ENCODE data around the gene PCDHB15.
"Not testable (repeated sequence)": the region's sequence is repeated elsewhere in the genome, so short reads cannot be mapped to it uniquely, and the experiment has no call there.

The PCDHB15 gene

DNA sequence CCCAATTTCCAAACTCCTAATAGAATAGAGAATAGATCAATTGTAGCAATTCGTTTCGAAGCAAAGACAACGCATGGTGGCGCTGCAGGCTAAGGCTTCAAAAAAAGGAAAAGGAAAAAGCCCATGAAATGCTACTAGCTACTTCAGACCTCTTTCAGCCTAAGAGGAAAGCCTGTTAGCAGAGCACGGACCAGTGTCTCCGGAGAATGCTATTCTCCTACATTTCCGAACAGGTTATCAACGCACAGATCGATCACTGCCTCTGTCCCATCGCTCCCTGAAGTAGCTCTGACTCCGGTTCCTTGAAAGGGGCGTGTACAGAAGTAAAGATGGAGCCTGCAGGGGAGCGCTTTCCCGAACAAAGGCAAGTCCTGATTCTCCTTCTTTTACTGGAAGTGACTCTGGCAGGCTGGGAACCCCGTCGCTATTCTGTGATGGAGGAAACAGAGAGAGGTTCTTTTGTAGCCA, at the start of gene PCDHB15:
TSS of gene PCDHB15 (plus strand) at position 146 of the 468 bp plus-strand sequence. CDS start at position 330, 184 bp downstream.
- no peak for DNase-seq

DNA sequence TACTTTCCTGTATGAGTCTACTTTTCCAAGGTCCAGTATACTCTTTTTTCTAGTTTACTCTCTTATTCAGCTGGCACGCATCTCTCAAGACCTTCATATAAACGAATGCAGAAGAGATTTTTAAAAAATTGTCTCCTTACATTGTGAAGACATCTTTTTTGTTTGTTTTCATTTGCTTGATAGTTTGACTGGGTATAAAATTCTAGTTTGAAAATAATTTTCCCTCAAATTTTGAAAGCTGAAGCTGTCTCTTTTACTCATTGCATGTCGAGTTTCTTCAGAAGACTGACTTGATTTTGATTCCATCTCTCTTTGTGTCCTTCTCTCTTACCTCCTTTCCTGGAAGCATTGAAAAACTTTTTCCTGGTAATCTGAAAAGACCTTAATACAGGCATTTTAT, 48.8 kb upstream of the PCDHB15 start:
- no peak for DNase-seq

DNA sequence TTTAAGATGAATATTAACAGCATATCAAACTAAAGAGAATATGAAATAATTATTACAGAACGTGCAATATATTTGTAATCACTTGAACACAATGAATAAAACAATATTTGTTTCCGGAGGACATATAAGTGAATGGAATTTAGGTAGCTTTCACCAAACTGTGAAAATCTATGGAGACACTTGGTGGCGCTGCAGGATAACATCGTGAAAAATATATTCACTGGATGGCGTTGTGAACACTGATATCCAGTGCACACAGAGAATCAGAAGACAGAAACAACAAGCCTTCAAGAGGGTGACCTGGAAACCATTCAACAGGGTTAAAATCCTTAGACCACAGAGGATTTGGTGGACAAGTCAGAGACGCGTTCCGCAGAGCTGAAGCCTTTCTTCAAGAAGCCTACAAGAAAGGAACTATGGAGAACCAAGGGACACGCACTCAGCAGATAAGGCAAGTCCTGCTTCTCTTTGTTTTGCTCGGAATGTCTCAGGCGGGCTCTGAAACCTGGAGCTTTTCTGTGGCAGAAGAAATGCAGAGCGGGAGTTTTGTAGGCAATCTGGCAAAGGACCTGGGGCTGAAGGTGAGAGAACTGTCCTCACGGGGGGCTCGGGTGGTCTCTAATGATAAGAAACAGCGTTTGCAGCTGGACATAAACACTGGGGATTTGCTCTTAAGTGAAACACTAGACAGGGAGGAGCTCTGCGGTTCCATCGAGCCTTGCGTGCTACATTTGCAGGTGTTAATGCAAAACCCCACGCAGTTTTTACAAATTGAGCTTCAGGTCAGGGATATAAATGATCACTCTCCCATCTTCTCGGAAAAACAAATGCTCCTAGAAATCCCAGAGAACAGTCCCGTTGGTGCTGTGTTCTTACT, 45.6 kb upstream of the PCDHB15 start, which contains the start of gene PCDHB11:
TSS of gene PCDHB11 (plus strand) at position 269 of the 877 bp plus-strand sequence. CDS start at position 417, 148 bp downstream.
- peak; percentile 10 to 17 for DNase-seq

DNA sequence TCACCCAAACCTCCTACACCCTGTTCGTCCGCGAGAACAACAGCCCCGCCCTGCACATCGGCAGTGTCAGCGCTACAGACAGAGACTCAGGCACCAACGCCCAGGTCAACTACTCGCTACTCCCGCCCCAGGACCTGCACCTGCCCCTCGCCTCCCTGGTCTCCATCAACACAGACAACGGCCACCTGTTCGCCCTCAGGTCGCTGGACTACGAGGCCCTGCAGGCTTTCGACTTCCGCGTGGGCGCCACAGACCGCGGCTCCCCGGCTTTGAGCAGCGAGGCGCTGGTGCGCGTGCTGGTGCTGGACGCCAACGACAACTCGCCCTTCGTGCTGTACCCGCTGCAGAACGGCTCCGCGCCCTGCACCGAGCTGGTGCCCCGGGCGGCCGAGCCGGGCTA, 44.1 kb upstream of the PCDHB15 start:
- not testable (repeated sequence) for DNase-seq

DNA sequence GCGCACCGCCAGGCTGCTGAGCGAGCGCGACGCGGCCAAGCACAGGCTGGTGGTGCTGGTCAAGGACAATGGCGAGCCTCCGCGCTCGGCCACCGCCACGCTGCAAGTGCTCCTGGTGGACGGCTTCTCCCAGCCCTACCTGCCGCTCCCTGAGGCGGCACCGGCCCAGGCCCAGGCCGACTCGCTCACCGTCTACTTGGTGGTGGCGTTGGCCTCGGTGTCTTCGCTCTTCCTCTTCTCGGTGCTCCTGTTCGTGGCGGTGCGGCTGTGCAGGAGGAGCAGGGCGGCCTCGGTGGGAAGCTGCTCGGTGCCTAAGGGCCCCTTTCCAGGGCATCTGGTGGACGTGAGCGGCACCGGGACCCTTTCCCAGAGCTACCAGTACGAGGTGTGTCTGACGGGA, 43.5 kb upstream of the PCDHB15 start:
- not testable (repeated sequence) for DNase-seq

DNA sequence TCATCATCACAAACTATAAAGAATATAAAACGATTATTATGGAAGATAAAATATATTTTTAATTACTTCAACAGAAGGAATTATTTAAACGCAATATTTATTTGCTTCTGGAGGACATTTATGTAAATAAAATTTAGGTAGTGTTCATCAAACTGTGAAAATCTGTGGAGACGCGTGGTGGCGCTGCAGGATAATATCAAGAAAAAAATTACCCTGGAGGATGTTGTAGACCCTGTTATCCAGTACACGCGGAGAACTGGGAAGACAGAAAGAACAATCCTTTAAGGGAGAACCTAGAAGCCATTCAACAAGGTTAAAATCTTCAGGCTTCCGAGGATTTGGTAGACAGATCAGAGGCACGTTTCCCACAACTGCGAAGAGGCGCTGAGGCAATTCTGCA, 36.7 kb upstream of the PCDHB15 start, which contains the start of gene PCDHB12:
TSS of gene PCDHB12 (plus strand) at position 242 of the 400 bp plus-strand sequence. CDS start 189 bp downstream, outside the sequence.
- DNase-seq = no peak

DNA sequence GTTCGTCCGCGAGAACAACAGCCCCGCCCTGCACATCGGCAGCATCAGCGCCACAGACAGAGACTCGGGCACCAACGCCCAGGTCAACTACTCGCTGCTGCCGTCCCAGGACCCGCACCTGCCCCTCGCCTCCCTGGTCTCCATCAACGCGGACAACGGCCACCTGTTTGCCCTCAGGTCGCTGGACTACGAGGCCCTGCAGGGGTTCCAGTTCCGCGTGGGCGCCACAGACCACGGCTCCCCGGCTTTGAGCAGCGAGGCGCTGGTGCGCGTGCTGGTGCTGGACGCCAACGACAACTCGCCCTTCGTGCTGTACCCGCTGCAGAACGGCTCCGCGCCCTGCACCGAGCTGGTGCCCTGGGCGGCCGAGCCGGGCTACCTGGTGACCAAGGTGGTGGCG, 34.9 kb upstream of the PCDHB15 start:
- not testable (repeated sequence) for DNase-seq

DNA sequence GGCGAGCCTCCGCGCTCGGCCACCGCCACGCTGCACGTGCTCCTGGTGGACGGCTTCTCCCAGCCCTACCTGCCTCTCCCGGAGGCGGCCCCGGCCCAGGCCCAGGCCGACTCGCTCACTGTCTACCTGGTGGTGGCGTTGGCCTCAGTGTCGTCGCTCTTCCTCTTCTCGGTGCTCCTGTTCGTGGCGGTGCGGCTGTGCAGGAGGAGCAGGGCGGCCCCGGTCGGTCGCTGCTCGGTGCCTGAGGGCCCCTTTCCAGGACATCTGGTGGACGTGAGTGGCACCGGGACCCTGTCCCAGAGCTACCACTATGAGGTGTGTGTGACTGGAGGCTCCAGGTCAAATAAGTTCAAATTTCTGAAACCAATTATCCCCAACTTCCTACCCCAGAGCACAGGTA, 34.3 kb upstream of the PCDHB15 start:
- DNase-seq = not testable (repeated sequence)

DNA sequence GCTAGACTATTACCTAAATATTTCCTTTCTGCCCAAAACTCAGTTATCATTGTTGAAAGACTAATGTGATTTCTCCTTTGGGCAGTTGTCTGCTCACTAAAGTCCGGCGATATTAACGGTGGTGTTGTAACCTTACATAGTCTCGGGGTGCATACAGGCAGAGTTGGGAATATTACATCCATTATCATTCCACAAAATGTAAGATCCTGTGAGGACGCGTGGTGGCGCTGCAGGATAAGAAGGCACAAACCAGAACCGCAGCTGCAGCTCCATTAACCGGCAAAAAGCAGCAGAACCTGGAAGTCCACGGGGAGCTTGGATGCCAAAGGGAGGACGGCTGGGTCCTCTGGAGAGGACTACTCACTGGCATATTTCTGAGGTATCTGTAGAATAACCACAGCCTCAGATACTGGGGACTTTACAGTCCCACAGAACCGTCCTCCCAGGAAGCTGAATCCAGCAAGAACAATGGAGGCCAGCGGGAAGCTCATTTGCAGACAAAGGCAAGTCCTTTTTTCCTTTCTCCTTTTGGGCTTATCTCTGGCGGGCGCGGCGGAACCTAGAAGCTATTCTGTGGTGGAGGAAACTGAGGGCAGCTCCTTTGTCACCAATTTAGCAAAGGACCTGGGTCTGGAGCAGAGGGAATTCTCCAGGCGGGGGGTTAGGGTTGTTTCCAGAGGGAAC, 31.4 kb upstream of the PCDHB15 start, which contains the start of gene PCDHB13:
TSS of gene PCDHB13 (plus strand) at position 264 of the 684 bp plus-strand sequence. CDS start at position 469, 205 bp downstream.
- DNase-seq = not testable (repeated sequence)

DNA sequence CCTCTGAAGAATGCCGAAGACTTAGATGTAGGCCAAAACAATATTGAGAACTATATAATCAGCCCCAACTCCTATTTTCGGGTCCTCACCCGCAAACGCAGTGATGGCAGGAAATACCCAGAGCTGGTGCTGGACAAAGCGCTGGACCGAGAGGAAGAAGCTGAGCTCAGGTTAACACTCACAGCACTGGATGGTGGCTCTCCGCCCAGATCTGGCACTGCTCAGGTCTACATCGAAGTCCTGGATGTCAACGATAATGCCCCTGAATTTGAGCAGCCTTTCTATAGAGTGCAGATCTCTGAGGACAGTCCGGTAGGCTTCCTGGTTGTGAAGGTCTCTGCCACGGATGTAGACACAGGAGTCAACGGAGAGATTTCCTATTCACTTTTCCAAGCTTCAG, 30.6 kb upstream of the PCDHB15 start:
- not testable (repeated sequence) for DNase-seq

DNA sequence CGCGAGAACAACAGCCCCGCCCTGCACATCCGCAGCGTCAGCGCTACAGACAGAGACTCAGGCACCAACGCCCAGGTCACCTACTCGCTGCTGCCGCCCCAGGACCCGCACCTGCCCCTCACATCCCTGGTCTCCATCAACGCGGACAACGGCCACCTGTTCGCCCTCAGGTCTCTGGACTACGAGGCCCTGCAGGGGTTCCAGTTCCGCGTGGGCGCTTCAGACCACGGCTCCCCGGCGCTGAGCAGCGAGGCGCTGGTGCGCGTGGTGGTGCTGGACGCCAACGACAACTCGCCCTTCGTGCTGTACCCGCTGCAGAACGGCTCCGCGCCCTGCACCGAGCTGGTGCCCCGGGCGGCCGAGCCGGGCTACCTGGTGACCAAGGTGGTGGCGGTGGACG, 29.7 kb upstream of the PCDHB15 start:
- DNase-seq = not testable (repeated sequence)

DNA sequence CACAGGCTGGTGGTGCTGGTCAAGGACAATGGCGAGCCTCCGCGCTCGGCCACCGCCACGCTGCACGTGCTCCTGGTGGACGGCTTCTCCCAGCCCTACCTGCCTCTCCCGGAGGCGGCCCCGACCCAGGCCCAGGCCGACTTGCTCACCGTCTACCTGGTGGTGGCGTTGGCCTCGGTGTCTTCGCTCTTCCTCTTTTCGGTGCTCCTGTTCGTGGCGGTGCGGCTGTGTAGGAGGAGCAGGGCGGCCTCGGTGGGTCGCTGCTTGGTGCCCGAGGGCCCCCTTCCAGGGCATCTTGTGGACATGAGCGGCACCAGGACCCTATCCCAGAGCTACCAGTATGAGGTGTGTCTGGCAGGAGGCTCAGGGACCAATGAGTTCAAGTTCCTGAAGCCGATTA, 29.2 kb upstream of the PCDHB15 start:
- not testable (repeated sequence) for DNase-seq

DNA sequence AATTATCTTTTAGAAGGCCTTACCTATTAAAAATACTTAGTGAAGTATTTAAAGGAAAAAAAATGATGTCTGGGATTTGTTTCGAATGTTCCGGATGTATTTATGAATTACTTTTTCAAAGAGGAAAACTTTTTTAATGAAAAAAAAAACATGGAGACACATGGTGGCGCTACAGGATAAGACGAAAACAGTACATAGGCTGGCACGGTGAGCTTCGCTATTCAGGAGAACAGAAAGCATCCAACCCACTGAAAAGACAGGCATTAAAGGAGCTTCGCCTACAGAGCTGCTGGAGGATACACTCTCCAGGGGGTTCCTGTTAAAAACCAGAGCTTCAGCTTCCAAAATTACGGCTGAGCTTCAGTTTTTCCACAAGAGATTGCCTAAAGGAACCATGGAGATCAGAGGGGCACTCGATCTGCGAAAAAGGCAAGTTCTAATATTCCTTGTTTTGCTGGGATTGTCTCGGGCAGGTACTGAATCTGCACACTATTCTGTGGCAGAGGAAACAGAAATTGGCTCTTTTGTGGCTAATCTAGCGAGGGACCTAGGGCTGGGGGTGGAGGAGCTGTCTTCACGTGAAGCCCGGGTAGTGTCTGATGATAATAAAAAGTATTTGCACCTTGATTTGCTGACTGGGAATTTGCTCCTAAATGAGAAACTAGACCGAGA, 21.9 kb upstream of the PCDHB15 start, which contains the start of gene PCDHB14:
TSS of gene PCDHB14 (plus strand) at position 232 of the 672 bp plus-strand sequence. CDS start at position 395, 163 bp downstream.
- DNase-seq = peak; percentile 61 to 78

DNA sequence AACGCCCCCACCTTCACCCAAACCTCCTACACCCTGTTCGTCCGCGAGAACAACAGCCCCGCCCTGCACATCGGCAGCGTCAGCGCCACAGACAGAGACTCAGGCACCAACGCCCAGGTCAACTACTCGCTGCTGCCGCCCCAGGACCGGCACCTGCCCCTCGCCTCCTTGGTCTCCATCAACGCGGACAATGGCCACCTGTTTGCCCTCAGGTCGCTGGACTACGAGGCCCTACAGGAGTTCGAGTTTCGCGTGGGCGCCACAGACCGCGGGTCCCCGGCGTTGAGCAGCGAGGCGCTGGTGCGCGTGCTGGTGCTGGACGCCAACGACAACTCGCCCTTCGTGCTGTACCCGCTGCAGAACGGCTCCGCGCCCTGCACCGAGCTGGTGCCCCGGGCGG, 20.4 kb upstream of the PCDHB15 start:
- not testable (repeated sequence) for DNase-seq

DNA sequence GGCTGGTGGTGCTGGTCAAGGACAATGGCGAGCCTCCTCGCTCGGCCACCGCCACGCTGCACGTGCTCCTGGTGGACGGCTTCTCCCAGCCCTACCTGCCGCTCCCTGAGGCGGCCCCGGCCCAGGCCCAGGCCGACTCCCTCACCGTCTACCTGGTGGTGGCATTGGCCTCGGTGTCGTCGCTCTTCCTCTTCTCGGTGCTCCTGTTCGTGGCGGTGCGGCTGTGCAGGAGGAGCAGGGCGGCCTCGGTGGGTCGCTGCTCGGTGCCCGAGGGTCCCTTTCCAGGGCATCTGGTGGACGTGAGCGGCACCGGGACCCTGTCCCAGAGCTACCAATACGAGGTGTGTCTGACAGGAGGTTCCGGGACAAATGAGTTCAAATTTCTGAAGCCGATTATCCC, 19.8 kb upstream of the PCDHB15 start:
- not testable (repeated sequence) for DNase-seq

DNA sequence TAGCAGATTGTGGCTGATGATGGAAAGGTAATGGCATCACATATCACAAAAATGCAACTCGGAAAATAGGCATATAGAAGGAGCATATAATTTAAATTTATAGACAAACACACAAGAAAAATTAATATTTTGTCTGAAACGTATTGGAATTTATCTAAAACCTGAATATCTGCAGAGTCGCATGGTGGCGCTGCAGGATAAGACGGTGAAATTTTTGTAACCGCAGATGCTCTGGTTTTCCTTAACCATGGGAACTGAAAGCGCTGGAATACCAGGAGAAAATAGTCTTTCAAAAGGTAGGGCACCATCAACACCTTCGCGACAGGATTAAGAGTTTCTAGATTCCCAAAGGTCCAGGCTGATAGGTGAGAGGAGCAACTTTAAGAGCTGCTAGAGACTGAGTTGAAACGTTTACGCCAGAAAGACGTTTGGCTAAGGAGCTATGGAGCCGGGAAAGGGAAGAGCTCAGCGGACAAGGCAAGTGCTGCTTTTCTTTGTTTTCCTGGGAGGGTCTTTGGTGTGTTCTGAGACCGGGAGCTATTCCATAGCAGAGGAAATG, 11.0 kb upstream of the PCDHB15 start:
- no peak for DNase-seq

DNA sequence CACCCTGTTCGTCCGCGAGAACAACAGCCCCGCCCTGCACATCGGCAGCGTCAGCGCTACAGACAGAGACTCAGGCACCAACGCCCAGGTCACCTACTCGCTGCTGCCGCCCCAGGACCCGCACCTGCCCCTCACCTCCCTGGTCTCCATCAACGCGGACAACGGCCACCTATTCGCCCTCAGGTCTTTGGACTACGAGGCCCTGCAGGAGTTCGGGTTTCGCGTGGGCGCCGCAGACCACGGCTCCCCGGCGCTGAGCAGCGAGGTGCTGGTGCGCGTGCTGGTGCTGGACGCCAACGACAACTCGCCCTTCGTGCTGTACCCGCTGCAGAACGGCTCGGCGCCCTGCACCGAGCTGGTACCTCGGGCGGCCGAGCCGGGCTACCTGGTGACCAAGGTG, 9.3 kb upstream of the PCDHB15 start:
- not testable (repeated sequence) for DNase-seq

DNA sequence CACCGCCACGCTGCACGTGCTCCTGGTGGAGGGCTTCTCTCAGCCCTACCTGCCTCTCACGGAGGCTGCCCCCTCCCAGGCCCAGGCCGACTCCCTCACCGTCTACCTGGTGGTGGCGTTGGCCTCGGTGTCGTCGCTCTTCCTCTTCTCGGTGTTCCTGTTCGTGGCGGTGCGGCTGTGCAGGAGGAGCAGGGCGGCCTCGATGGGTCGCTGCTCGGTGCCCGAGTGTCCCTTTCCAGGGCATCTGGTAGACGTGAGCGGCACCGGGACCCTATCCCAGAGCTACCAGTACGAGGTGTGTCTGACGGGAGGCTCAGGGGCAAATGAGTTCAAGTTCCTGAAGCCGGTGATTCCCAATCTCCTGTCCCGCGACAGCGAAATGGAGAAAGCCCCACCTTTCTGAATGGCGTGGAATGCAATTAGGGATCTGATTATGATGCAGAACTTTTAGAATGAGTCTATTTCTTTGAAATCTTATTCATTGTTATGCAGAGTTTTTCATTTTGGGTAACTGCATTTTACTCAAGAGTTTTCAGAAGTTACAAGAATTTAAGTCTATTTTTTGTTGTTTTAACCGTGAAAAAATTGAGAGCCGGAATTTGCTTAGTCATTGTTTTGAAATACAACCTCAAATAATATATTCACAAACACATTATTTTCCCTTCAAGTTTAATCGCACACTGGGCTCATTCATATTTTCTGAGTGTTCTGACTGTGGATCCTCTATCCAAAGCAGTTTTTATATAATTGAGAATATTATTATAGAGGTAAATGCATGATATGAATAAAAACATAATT, 8.5 kb upstream of the PCDHB15 start:
- DNase-seq = no peak

DNA sequence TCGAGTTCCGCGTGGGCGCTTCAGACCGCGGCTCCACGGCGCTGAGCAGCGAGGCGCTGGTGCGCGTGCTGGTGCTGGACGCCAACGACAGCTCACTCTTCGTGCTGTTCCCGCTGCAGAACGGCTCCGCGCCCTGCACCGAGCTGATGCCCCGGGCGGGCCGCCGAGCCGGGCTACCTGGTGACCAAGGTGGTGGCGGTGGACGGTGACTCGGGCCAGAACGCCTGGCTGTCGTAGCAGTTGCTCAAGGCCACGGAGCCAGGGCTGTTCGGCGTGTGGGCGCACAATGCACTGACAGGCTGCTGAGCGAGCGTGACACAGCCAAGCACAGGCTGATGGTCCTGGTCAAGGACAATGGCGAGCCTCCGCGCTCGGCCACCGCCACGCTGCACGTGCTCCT, 3.7 kb upstream of the PCDHB15 start:
- DNase-seq = no peak

DNA sequence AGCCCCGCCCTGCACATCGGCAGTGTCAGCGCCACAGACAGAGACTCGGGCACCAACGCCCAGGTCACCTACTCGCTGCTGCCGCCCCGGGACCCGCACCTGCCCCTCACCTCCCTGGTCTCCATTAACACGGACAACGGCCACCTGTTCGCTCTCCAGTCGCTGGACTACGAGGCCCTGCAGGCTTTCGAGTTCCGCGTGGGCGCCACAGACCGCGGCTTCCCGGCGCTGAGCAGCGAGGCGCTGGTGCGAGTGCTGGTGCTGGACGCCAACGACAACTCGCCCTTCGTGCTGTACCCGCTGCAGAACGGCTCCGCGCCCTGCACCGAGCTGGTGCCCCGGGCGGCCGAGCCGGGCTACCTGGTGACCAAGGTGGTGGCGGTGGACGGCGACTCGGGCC, 1.8 kb downstream of the PCDHB15 start:
- not testable (repeated sequence) for DNase-seq

DNA sequence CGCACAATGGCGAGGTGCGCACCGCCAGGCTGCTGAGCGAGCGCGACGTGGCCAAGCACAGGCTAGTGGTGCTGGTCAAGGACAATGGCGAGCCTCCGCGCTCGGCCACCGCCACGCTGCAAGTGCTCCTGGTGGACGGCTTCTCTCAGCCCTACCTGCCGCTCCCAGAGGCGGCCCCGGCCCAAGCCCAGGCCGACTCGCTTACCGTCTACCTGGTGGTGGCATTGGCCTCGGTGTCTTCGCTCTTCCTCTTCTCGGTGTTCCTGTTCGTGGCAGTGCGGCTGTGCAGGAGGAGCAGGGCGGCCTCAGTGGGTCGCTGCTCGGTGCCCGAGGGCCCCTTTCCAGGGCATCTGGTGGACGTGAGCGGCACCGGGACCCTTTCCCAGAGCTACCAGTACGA, 2.2 kb downstream of the PCDHB15 start:
- not testable (repeated sequence) for DNase-seq

All from Kasumi-1 (cell line).